Ureter (tissue), 1 donor: Measurements from ENCODE around the gene ZNF548. TPM values are rescaled to one million over a fixed set of nuclear protein-coding genes. Genes with fewer than 3 reads are reported as not detected.
"Not testable (repeated sequence)": the region's sequence is repeated elsewhere in the genome, so short reads cannot be mapped to it uniquely, and the experiment has no call there.

Source experiments
- DNase-seq: peaks from one replicate; pipeline ENCODE4 v3.0.0-alpha.2; 2020; ENCODE audit warnings: low spot score
- total RNA-seq: library from RNA; stranded (reverse); gene quantifications from one replicate; pipeline ENCODE4 v1.2.4, GENCODE V29; 2023
- donor health status: DM: yes; HTN: yes; CAD: no.

The ZNF548 gene
- total RNA-seq = 23.8 TPM

- peak; percentile 96 for DNase-seq
Observed at GRCh38 chr19:57389730-57390598, at the start of gene ZNF548. TSS of gene ZNF548 (plus strand) at chr19:57389854. CDS start at chr19:57390100, 246 bp downstream.

DNA sequence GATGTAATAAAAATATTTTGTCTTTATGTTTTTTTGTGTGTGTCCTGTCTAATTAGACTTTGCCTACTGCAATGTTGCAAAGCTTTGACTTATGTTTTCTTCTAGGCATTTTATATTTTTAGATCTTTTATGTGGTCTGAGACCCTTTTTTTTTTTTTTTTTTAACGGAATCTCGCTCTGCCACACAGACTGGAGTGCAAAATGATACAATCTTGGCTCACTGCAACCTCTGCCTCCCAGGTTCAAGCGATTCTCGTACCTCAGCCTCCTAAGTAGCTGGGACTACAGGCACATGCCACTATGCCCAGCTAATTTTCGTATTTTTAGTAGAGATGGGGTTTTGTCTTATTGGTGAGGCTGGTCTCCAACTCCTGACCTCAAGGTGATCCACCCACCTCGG, 47.1 kb upstream of the ZNF548 start:
- no peak for DNase-seq

- no peak for DNase-seq
Observed at GRCh38 chr19:57348136-57348535, 41.5 kb upstream of the ZNF548 start.

DNA sequence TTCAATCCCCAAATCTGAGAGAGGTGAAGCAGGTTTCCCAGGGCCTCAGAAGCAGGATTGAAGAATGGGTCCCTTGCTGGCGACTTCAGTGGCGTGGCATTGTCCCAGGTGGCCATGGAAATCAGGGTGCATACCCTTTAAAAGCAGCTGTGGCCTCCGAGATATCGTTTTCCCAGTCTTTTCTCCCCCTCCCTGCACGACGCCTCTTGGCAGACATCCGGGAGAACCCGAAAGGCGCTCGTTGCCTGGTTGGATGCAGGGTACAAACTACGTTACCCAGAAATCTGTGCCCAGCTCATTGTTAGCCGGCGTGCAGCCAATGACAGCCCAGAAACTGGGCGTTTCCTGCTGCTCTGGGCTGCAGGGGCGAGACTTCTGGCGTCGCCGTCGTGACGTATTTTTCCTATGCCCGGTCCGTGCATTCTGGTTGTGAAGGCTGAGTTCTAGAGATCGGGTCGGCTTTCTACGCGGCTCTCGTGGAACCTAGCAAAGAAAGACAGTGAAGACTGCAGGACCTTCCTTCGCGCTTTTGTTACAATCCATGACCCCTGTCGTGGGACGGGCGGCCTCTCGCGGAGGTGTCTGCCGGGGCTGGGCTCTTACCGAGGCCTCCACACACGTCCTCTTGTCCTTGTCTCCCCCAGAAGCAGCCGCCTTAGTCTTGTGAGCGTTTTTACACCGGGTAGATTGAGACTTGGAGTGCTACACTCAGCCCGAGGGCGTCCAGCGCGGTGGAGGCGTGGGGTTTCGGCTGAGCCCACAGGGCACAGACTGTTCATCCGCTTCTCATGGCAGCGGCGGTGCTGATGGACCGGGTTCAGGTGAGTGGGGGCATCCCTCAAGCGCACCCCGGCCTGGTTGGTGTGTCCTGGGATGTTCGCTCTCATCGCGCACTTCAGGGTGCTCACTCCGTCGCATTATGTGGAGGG, 38.5 kb upstream of the ZNF548 start, which contains the start of gene ZNF304:
Gene ZNF304, plus strand, starts transcription at position 395 of the 929 bp plus-strand sequence. Its CDS starts 394 bp downstream, at position 789.
- peak; percentile 93 for DNase-seq

DNA sequence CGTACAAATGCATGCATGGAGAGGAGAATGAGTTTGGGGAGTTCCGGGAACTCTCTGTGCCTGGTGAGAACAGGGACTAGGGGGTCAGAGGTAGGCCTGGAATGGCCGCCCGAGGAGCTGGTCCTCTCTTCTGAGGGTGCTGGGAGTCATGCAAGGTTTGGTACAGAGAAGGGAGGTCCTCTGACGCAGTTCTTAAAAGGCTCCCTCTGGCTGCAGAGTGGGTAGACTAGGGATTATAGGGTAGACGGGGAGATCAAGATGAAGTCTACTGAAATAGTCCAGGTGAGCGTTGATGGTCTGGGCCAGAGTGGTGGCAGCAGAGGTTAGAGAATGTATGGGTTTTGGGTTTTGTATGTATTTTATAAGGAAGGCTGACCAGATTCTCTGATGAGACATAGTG, 37.8 kb upstream of the ZNF548 start:
- DNase-seq = no peak

- DNase-seq = no peak
Observed at GRCh38 chr19:57355916-57356315, 33.7 kb upstream of the ZNF548 start.

DNA sequence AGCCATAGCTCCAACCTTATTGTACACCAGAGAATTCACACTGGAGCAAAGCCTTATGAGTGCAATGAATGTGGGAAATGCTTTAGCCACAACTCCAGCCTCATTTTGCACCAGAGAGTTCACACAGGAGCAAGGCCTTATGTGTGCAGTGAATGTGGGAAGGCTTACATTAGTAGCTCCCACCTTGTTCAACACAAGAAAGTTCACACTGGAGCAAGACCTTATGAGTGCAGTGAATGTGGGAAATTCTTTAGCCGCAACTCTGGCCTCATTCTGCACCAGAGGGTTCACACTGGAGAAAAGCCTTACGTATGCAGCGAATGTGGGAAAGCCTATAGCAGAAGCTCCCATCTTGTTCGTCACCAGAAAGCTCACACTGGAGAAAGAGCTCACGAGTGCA, 32.2 kb upstream of the ZNF548 start:
- DNase-seq = no peak

GRCh38 chr19:57359300-57359699, 30.4 kb upstream of the ZNF548 start:
- DNase-seq = no peak

DNA sequence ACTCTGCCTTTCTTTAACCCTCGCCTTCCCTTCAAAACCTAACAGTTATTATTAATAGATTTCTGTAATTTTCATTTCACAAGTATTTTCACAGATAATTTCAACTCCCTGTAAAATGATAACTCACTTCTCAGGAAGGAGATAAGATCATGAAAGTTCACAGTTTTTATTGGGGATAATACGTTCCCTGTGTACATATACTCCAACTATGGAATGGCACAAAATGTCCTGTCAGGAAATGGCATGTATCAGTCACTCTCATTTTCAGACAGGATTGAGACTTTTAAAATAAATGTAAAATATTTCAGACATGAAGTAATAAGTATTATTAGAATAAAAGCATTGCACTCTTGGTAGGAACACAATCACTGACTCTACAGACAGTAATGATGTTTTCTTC, 27.2 kb upstream of the ZNF548 start:
- no peak for DNase-seq

DNA sequence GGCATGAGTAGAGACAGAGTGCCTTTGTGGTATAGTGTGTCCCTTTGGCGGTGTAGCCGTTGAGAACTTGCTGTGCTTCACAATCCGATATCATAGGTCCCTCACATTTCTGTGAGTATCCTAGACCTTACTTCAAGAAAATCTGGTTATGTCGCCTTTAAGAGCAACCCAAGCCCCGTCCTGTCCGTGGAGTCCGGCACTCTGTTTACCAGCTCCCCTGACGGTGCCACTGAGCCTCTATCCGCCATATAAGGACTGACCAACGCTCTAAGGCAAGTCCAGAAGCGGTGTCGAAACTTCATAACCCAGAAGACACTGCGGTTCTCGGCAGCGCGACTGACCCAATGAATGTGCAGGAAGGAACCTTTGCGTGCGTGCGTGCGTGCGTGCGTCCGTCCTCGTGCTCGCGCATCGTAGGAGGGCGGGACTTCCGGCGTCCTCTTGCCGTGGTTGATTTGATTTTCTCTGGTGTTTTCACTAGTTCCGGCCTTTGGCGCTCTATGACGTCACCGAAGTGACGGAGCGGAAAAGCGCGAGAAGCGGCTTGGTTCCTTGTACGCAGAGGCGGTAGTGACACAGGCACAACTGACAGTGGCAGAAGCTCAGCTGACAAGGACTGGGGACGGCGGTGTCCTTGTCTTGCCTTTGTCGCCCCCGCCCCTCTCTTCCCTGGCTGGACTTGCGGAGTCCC, 26.5 kb upstream of the ZNF548 start, which contains the start of the genes TRAPPC2B and ZNF547:
Gene TRAPPC2B, plus strand, starts transcription at position 555 of the 691 bp plus-strand sequence. CDS start 1,283 bp downstream, outside the sequence.
Gene ZNF547, plus strand, starts transcription at position 555 of the 691 bp plus-strand sequence. CDS start 5,005 bp downstream, outside the sequence.
- DNase-seq = peak; percentile 100

DNA sequence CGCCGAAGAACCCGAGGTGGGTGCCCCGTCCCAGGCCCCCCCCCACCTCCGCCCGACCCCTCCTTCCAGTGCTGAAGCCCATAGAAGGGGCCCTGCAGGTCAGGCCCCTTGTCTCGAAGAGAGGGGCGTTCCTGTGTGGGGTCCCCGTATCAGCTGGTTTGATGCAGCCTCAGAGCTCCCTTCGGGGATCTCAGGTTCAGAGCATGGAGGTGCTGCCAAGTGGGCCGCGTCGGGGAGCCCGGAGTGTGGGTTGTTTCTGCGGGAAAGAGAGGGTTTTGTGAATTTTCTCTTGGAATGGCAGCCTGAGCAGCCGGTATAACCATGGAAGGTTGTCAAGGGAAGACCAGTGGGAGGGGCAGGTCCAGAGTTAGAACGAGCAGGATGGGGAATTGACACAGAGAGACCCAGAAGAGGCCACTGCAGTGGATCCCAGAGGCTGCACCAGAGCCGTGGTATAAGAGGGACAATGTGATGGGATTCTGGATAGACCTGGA, 25.9 kb upstream of the ZNF548 start:
- DNase-seq = no peak

- DNase-seq = no peak
Observed at GRCh38 chr19:57366776-57367175, 22.9 kb upstream of the ZNF548 start.

DNA sequence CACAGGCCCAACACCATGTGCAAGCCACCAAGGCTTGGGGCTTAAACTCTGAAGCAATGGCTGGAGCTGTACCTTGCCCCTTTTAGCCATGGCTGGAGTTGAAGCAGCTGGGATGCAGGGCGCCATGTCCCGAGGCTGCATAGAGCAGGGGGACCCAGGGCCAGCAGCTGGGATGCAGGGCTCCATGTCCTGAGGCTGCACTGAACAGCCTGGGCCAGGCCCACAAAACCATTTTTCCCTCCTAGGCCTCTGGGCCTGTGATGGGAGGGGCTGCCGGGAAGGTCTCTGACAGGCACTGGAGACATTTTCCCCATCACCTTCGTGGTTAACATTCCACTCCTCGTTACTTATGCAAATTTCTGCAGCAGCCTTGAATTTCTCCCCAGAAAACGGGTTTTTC, 15.5 kb upstream of the ZNF548 start:
- DNase-seq = no peak

- not testable (repeated sequence) for DNase-seq
Observed at GRCh38 chr19:57374647-57375046, 15.0 kb upstream of the ZNF548 start.

- no peak for DNase-seq
Observed at GRCh38 chr19:57376151-57376550, 13.5 kb upstream of the ZNF548 start.

GRCh38 chr19:57377498-57378146, 12.0 kb upstream of the ZNF548 start:
- DNase-seq = no peak

GRCh38 chr19:57380923-57381322, 8.7 kb upstream of the ZNF548 start:
- DNase-seq = no peak

- no peak for DNase-seq
Observed at GRCh38 chr19:57382806-57383488, 6.7 kb upstream of the ZNF548 start.

GRCh38 chr19:57389194-57389729, 392 bp upstream of the ZNF548 start:
- no peak for DNase-seq

DNA sequence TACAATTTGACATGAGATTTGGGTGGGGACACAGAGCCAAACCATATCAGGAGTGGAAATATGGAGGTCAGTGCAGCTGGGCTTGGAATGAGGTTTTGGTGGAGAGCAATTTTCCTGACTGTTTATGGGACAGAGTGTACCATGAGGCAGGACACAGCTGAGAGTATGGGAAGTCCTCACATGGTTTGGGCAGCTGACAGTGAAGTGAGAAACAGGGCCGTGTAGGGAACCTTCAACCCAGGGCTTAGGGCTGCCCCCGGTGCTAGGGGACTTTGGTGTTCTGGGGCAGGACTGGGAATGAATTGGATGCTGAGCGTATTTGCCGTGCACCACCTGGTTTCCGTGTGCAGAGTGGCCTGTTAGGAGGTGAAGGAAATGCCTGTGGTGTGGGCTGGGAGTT, 6.1 kb downstream of the ZNF548 start:
- no peak for DNase-seq
